ENCODE data around the gene ADAP1.

Gene ADAP1

GRCh38 chr7:922334-923107 is 32.0 kb downstream of the ADAP1 start:
- DNase-seq (ENCODE audit: low spot score): no peak

GRCh38 chr7:921581-922333 is 32.7 kb downstream of the ADAP1 start:
- DNase-seq (ENCODE audit: low spot score): no peak

GRCh38 chr7:921071-921461 is 33.4 kb downstream of the ADAP1 start:
- no peak for DNase-seq (ENCODE audit: low spot score)

- no peak for DNase-seq (ENCODE audit: low spot score)
These were observed 34.0 kb downstream of the ADAP1 start for GRCh38 chr7:920351-921070.

- no peak for DNase-seq (ENCODE audit: low spot score)
These were observed 34.5 kb downstream of the ADAP1 start for GRCh38 chr7:919924-920341.

- no peak for DNase-seq (ENCODE audit: low spot score)
These were observed 35.4 kb downstream of the ADAP1 start for GRCh38 chr7:919114-919442.

- DNase-seq (ENCODE audit: low spot score): no peak
These were observed 35.9 kb downstream of the ADAP1 start for GRCh38 chr7:918441-919113.

GRCh38 chr7:918118-918425 is 36.4 kb downstream of the ADAP1 start:
- DNase-seq (ENCODE audit: low spot score): no peak

- DNase-seq (ENCODE audit: low spot score): no peak
These were observed 37.0 kb downstream of the ADAP1 start for GRCh38 chr7:917255-918117.

- DNase-seq (ENCODE audit: low spot score): no peak
These were observed 38.1 kb downstream of the ADAP1 start for GRCh38 chr7:916291-916941.

- no peak for DNase-seq (ENCODE audit: low spot score)
These were observed 38.9 kb downstream of the ADAP1 start for GRCh38 chr7:915291-916218.

- DNase-seq (ENCODE audit: low spot score): no peak
These were observed 39.8 kb downstream of the ADAP1 start for GRCh38 chr7:914521-915194.

- DNase-seq (ENCODE audit: low spot score): no peak
These were observed 40.6 kb downstream of the ADAP1 start for GRCh38 chr7:913736-914520.

GRCh38 chr7:911791-912480 is 42.5 kb downstream of the ADAP1 start:
- DNase-seq (ENCODE audit: low spot score): no peak

- DNase-seq (ENCODE audit: low spot score): no peak
These were observed 43.5 kb downstream of the ADAP1 start for GRCh38 chr7:910931-911431.

- no peak for DNase-seq (ENCODE audit: low spot score)
These were observed 44.0 kb downstream of the ADAP1 start for GRCh38 chr7:910441-910861.

Data from left forelimb (tissue), 1 donor.